Erythroblast (primary cell): ENCODE data around the gene CLEC4G.
A peak's percentile ranks its signal among the peaks of the same experiment; 100 is the strongest.

Experiments used
- DNase-seq, 2 experiments: peaks; one replicate each; lab custom pipeline; 2025; lab: John Stamatoyannopoulos, UW
- GATA1 ChIP-seq: IDR thresholded peaks from 2 replicates; pipeline ENCODE4 v1.6.1; 2011; ENCODE audit warnings: low read depth, mild to moderate bottlenecking, control low read depth, low read length, moderate library complexity
- POLR2A ChIP-seq: IDR thresholded peaks from 2 replicates; pipeline ENCODE4 v1.6.1; 2011; ENCODE audit warnings: mild to moderate bottlenecking, low read length

Gene CLEC4G

DNA sequence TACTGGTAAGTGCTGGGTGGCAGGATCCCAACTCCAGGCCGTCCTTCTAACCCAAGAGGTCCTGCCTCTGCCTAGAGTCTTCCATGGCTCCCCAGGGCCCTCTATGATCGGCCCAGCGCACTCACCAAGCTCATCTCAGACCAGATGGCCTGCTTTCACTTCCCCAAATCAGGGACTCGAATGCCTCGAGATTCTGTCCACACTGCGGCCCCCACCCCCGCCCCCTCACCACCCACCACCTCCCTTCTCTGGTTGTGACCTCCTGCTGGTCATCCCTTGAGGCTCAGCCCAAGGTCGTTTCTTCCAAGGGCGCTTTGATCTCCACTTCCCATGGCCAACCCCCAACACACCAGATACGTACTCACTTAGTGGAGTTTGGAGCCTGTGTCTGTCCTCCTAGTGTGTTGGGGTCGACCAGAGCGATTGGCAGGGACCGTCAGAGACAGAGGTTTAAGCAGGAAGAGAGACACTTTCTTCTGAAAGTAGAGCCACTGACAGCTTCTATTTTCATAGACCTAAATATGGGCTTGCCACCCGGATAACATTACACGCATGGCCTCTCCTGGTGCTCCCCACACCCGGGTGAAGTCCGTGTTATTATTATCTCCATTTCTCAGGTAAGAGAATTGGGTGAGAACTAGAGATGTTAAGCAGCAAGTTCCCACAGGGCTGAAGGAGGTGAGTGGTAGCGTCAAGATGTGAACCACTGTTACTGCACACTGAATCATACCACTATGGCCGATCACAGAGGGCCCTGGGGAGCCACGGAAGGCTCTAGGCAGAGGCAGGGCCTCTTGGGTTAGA lies 30.1 kb downstream of the CLEC4G start, which contains the start of gene FCER2:
FCER2 (minus strand) TSS at position 478 of the 804 bp plus-strand sequence. CDS start 2,371 bp downstream, outside the sequence.
- TF ChIP-seq POLR2A (no peak), GATA1 (no peak)
- no peak for DNase-seq

- TF ChIP-seq GATA1 (no peak), POLR2A (no peak)
- no peak for DNase-seq
Observed at GRCh38 chr19:7701049-7701653, 30.8 kb downstream of the CLEC4G start.

- peak; percentile 58 to 74 for DNase-seq
- TF ChIP-seq POLR2A, result no peak
- no peak for TF ChIP-seq GATA1
Observed at GRCh38 chr19:7699417-7700401, 32.2 kb downstream of the CLEC4G start.

GRCh38 chr19:7699003-7699402 lies 32.9 kb downstream of the CLEC4G start:
- DNase-seq, result no peak
- TF ChIP-seq GATA1 (no peak), POLR2A (no peak)

DNA sequence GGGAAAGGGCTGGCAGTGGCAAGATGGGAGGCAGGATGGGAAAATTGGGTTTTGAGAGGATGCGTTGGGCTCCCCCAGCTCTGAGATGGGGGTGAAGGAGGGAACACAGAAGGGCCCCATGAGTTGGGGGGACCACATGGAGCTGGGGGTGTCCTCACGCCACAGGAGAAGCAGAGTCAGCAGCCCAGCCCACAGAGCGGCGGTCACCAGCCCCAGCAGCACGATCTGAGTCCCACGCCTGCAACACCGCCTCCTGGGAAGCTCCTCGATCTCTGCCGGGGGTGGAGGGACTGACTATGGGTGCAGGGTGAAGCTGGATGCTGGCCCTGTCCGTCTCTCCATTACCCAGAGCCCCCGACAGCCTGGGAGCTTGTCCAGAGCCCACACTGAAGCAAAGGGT lies 33.3 kb downstream of the CLEC4G start:
- TF ChIP-seq POLR2A (no peak), GATA1 (no peak)
- no peak for DNase-seq

DNA sequence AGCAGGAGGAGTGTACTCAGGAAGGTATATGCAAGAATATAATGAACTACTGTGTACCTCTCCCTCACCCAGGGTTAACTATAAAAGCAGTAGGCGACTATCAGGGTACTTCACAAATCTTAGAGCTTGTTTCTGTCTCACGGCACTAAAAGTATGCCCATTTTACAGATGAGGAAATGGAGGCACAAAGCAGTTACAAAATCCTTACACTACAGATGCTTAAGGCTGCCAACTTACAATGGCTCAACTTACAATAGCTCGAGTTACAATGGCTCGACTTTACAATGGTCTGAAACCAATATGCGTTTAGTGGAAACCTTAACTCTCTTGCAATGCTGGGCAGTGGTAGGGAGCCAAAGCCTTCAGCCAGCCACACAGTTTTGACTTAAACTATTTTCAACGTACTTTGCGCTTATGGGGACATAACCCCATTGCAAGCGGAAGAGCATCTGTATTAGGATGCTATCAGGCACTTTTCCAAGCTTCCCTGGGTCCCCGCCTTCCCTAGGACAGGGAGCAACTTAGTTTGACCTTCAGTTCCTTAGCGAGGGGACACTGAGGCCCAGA lies 34.1 kb downstream of the CLEC4G start:
- DNase-seq, result no peak
- no peak for TF ChIP-seq POLR2A
- no peak for TF ChIP-seq GATA1

GRCh38 chr19:7694499-7694898 lies 37.4 kb downstream of the CLEC4G start:
- no peak for TF ChIP-seq POLR2A
- TF ChIP-seq GATA1, result no peak
- no peak for DNase-seq

- no peak for TF ChIP-seq GATA1
- no peak for TF ChIP-seq POLR2A
- no peak for DNase-seq
Observed at GRCh38 chr19:7692417-7693088, 39.4 kb downstream of the CLEC4G start.

DNA sequence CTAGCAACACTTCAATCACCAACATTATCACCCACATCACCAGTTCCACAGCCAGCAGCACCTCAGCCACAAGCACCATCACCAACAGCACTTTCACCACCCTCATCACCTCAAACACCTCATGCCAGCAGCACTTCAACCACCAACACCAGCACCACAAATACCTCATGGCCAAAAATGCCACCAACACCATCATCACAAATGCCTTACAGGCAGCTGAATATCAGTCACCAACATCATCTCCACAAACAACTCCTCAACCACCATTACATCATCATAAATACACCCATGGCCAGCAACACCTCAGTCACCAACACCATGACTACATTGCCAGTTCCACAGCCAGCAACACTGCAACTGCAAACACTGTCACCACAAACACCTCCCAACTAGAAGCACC lies 40.4 kb downstream of the CLEC4G start:
- TF ChIP-seq GATA1 (no peak), POLR2A (no peak)

GRCh38 chr19:7690779-7691258 lies 41.1 kb downstream of the CLEC4G start:
- no peak for DNase-seq
- no peak for TF ChIP-seq POLR2A
- TF ChIP-seq GATA1, result no peak

More for the DNA sequence above, 40.4 kb downstream of the CLEC4G start:
- no peak for DNase-seq

- no peak for DNase-seq
- TF ChIP-seq GATA1, result no peak
- no peak for TF ChIP-seq POLR2A
Observed at GRCh38 chr19:7689165-7689564, 42.7 kb downstream of the CLEC4G start.

- TF ChIP-seq POLR2A (no peak), GATA1 (no peak)
- no peak for DNase-seq
Observed at GRCh38 chr19:7687177-7687576, 44.7 kb downstream of the CLEC4G start.
